Testis (tissue), 2 donors: ENCODE measurements around the gene HSPB9.

Experiments
- CTCF ChIP-seq, 3 experiments: fragments of 450-650 bp in 2 of 3; fragments of 200-600 bp in 1 of 3; sonication (generic) in 1 of 3; IDR thresholded peaks; one replicate each; pipeline ENCODE4 v1.5.1; 2016 to 2019; ENCODE audit warnings: antibody characterized with exemption in 3 of 3, mild to moderate bottlenecking in 2 of 3, moderate library complexity in 1 of 3
- POLR2A ChIP-seq: fragments of 450-650 bp; IDR thresholded peaks from one replicate; pipeline ENCODE4 v1.6.1; 2017; ENCODE audit warnings: antibody characterized with exemption, mild to moderate bottlenecking, moderate library complexity

GRCh38 chr17:42092939-42093338, 29.7 kb upstream of the HSPB9 start:
- TF ChIP-seq POLR2A, result no peak
- no peak for TF ChIP-seq CTCF (IDR thresholded peaks at IDR 0.05)
